Activated T-helper 1 cell treated with anti-CD3 and anti-CD28 coated beads, Interleukin-12 subunit alpha, Interleukin-12 subunit beta, Interleukin-2, Interleukin-4 antibody, amounts not matched to agents 30 ng/mL and 10 ng/mL and 1 ng/mL, durations not matched to agents 14 hours and 24 hours and 36 hours (primary cell): ENCODE results near the gene ZRSR2. TPM values are rescaled to one million over a fixed set of nuclear protein-coding genes. Genes with fewer than 3 reads are reported as not detected.

ENCODE experiments used
- DNase-seq: peaks from one replicate; pipeline ENCODE4 v3.0.0; 2021; ENCODE audit warnings: low spot score
- H3K27ac Mint-ChIP-seq: one replicate; pipeline ENCODE4 v1.8.0; 2021; ENCODE audit warnings: mild to moderate bottlenecking, mixed read lengths
- H3K27me3 Mint-ChIP-seq: one replicate; pipeline ENCODE4 v1.8.0; 2022; ENCODE audit warnings: mild to moderate bottlenecking, moderate library complexity, mixed read lengths; ENCODE audit not compliant: insufficient read depth
- H3K36me3 Mint-ChIP-seq: one replicate; pipeline ENCODE4 v1.8.0; 2021; ENCODE audit warnings: low read depth, mixed read lengths
- H3K4me1 Mint-ChIP-seq: one replicate; pipeline ENCODE4 v1.8.0; 2021; ENCODE audit warnings: low read depth, mixed read lengths
- H3K4me3 Mint-ChIP-seq: one replicate; pipeline ENCODE4 v1.8.0; 2021; ENCODE audit warnings: mild to moderate bottlenecking, moderate library complexity, mixed read lengths
- H3K9me3 Mint-ChIP-seq: one replicate; pipeline ENCODE4 v1.8.0; 2021; ENCODE audit warnings: mixed read lengths
- intact Hi-C: fragments of 100-400 bp; cut with micrococcal nuclease; formaldehyde crosslinking; loops from one replicate; pipeline ENCODE4 v1.15.1; 2024
- total RNA-seq: library from RNA; stranded (reverse); gene quantifications from 2 replicates; pipeline ENCODE4 v1.2.3, GENCODE V29; 2022

ZRSR2 gene
- total RNA-seq, 1 donor from 2014 or later, result 20.6 TPM

DNA sequence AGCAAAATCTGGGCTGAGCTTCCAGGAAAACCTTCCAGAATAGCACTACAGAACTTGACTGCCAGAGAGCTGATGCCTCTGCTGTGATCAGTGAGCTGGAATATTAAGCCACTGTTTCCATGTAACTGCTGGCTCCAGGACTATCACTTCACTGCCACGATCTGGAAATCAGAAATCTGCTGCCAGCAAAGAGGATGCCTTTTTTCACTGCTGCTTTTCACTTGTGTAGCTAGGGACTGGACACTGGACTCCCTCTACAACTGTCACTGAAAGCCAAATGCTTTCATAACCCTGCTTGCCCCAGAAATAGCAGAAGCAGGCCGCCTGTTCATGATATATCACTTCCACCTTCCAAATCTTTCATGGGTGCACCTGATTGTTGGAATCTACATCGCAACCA, 73.7 kb downstream of the ZRSR2 start:
- DNase-seq, result no peak
- intact Hi-C loops, result no loop called here
- no peaks in the 10 kb centered on the region for H3K36me3 Mint-ChIP-seq
- no peak overlapping the region for H3K27ac Mint-ChIP-seq
- peaks cover 3% of the 10 kb centered on the region for H3K27me3 Mint-ChIP-seq
- H3K4me1 Mint-ChIP-seq, result no peaks in the 10 kb centered on the region
- H3K4me3 Mint-ChIP-seq, result no peak overlapping the region
- H3K9me3 Mint-ChIP-seq, result no peaks in the 10 kb centered on the region

DNA sequence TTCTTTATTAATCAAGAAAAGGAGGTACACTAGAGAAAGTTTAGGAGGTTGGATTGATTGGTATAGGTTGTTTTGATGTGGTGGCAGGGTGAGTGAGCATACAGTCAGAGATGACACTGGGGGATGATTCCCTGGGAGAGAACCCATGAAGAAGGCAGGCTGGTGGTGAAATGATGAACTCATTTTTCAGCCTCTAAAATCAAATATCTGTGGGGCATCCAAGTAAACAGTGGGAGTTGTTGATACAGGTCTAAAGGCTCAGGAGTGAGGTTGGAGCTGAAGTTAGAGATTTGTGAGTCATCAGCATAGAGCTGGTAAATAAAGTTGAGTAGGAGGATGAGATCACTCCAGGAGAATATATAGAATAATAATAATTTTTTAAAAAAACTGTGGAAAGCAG, 74.3 kb downstream of the ZRSR2 start:
- Mint-ChIP-seq H3K36me3 (no peaks in the 10 kb centered on the region), H3K27ac (no peak overlapping the region), H3K27me3 (peaks cover 3% of the 10 kb centered on the region), H3K4me1 (no peaks in the 10 kb centered on the region), H3K4me3 (no peak overlapping the region), H3K9me3 (no peaks in the 10 kb centered on the region)
- no peak for DNase-seq
- intact Hi-C loops, result no loop called here

DNA sequence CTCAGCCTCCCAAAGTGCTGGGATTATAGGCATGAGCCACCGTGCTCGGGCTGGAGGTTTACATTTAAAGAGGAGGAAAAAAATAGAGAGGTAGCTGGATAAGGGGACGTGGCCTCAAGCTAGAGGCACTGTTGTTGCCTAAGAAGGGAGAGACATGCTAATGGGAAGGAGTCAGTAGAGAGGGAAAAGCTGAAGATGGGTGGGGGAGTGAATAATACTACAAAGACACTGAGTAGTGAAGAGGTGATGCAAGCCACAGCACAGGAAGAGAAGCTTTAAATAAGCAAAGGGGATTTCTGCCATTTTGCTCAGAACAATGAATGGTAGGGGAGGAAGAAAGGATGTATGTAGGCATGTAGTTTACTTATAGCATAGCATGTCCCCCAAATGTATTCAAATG, 75.9 kb downstream of the ZRSR2 start:
- no peaks in the 10 kb centered on the region for H3K36me3 Mint-ChIP-seq
- DNase-seq, result no peak
- intact Hi-C loops, result no loop called here
- H3K27me3 Mint-ChIP-seq, result peaks cover under 1% of the 10 kb centered on the region
- no peak overlapping the region for H3K4me3 Mint-ChIP-seq
- H3K27ac Mint-ChIP-seq, result no peak overlapping the region
- no peaks in the 10 kb centered on the region for H3K4me1 Mint-ChIP-seq
- no peaks in the 10 kb centered on the region for H3K9me3 Mint-ChIP-seq

DNA sequence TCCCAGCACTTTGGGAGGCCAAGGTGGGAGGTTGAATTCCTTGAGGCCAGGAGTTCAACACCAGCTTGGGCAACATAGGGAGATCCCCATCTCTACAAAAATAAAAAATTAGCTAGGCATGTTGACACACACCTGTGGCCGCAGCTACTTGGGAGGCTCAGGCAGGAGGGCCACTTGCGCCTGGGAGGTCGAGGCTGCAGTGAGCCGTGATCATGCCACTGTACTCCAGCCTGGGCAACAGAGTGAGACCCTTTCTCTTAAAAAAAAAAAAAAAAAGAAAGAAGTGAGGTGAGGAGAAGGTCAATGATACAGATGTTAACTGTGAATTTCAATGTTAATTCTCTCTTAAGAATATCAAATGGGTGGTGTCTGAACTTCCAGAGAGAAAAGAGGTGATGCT, 79.4 kb downstream of the ZRSR2 start:
- DNase-seq, result no peak
- no peaks in the 10 kb centered on the region for H3K36me3 Mint-ChIP-seq
- H3K27me3 Mint-ChIP-seq, result peaks cover 1% of the 10 kb centered on the region

DNA sequence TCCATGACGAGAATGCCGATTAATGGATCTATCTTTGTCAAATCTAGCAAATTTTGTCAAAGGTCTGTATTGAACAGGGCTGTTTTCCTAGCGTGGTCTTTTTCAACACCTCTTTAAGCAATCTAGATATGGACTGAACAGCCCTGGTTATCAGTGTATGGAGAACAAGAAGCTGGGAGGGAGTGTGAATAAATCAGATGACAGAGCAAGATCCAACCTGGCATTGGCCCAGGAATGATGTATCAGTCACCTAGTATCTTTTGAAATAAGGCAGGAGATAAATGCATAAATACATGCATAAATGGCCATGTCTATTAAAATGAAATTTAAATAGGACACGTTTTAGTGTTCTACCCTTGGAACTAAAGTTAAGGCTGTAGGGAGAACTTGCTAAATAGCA, 80.0 kb downstream of the ZRSR2 start:
- H3K36me3 Mint-ChIP-seq, result no peaks in the 10 kb centered on the region
- H3K9me3 Mint-ChIP-seq, result no peaks in the 10 kb centered on the region
- H3K27me3 Mint-ChIP-seq, result peaks cover 1% of the 10 kb centered on the region
- no peak overlapping the region for H3K27ac Mint-ChIP-seq
- intact Hi-C loops, result no loop called here
- H3K4me1 Mint-ChIP-seq, result peaks cover 4% of the 10 kb centered on the region
- no peak overlapping the region for H3K4me3 Mint-ChIP-seq
- DNase-seq, result no peak

More for the DNA sequence above, 79.4 kb downstream of the ZRSR2 start:
- no peak overlapping the region for H3K27ac Mint-ChIP-seq
- no peaks in the 10 kb centered on the region for H3K9me3 Mint-ChIP-seq
- no peaks in the 10 kb centered on the region for H3K4me1 Mint-ChIP-seq
- H3K4me3 Mint-ChIP-seq, result no peak overlapping the region
- intact Hi-C loops, result no loop called here

Other genes starting within 250 kb of the ZRSR2 start
- 0.10 TPM in 1 of 2 replicates, not detected in the other for gene ACE2, start 189.5 kb upstream of the ZRSR2 start, total RNA-seq
- gene CLTRN, start 125.7 kb upstream of the ZRSR2 start, total RNA-seq, result 0.17 TPM in 1 of 2 replicates, not detected in the other
- 3.8 and 6.9 TPM in 2 replicates for gene CA5B, start 52.2 kb upstream of the ZRSR2 start, total RNA-seq
- 20.7 and 35.3 TPM in 2 replicates for gene AP1S2, start 64.3 kb downstream of the ZRSR2 start, total RNA-seq